Skeletal muscle tissue (tissue), 4 donors: ENCODE data around the gene ANO3. TPM values are rescaled to one million over a fixed set of nuclear protein-coding genes. Genes with fewer than 3 reads are reported as not detected.

Source experiments
- H3K27ac ChIP-seq: one replicate; pipeline ENCODE4 v1.7.0; 2013; ENCODE audit warnings: mild to moderate bottlenecking, low read depth, low read length, inconsistent platforms
- H3K27me3 ChIP-seq, 3 donors: one replicate each; pipeline ENCODE4 v1.7.0; 2013; ENCODE audit warnings: low read length in 3 of 3; ENCODE audit not compliant: control insufficient read depth in 3 of 3, insufficient read depth in 3 of 3
- H3K36me3 ChIP-seq, 3 donors: one replicate each; pipeline ENCODE4 v1.7.0; 2013; ENCODE audit warnings: low read length in 3 of 3; ENCODE audit not compliant: control insufficient read depth in 3 of 3, insufficient read depth in 3 of 3
- H3K4me1 ChIP-seq, 3 donors: one replicate each; pipeline ENCODE4 v1.7.0; 2013; ENCODE audit warnings: low read length in 3 of 3, mild to moderate bottlenecking in 3 of 3; ENCODE audit not compliant: control insufficient read depth in 3 of 3, insufficient read depth in 3 of 3
- H3K4me3 ChIP-seq, 3 donors: one replicate each; pipeline ENCODE4 v1.7.0; 2013; ENCODE audit warnings: low read length in 3 of 3
- H3K9ac ChIP-seq, 3 donors: one replicate each; pipeline ENCODE4 v1.7.0; 2013; ENCODE audit warnings: low read length in 3 of 3, mild to moderate bottlenecking in 3 of 3, moderate library complexity in 2 of 3, low read depth in 1 of 3
- H3K9me3 ChIP-seq, 3 donors: one replicate each; pipeline ENCODE4 v1.7.0; 2013; ENCODE audit warnings: low read length in 3 of 3; ENCODE audit not compliant: control insufficient read depth in 3 of 3
- total RNA-seq: library from RNA; depleted of rRNA; stranded (reverse); fragments of >200 nt; gene quantifications from one replicate; pipeline ENCODE4 v1.2.3, GENCODE V29; 2014
- donor health status: Osteomylitis.

Gene ANO3
- total RNA-seq, 1 donor from 2014 or later, result under 0.01 TPM

- no peak overlapping the region for H3K27ac ChIP-seq
- no peaks in the 10 kb centered on the region for H3K4me1 ChIP-seq
- no peaks in the 10 kb centered on the region for H3K36me3 ChIP-seq
- H3K9ac ChIP-seq, result no peak overlapping the region
- H3K4me3 ChIP-seq, result no peak overlapping the region
- H3K27me3 ChIP-seq, result no peaks in the 10 kb centered on the region
- H3K9me3 ChIP-seq, result no peaks in the 10 kb centered on the region
Measured at GRCh38 chr11:26322335-26323067, 9.4 kb upstream of the ANO3 start.

GRCh38 chr11:26323837-26324236 is 8.1 kb upstream of the ANO3 start:
- H3K9ac ChIP-seq, result no peak overlapping the region
- no peak overlapping the region for H3K27ac ChIP-seq
- H3K9me3 ChIP-seq, result no peaks in the 10 kb centered on the region
- H3K27me3 ChIP-seq, result no peaks in the 10 kb centered on the region
- no peaks in the 10 kb centered on the region for H3K36me3 ChIP-seq
- H3K4me1 ChIP-seq, result no peaks in the 10 kb centered on the region
- H3K4me3 ChIP-seq, result no peak overlapping the region

GRCh38 chr11:26324270-26324669 is 7.7 kb upstream of the ANO3 start:
- Histone ChIP-seq H3K36me3 (no peaks in the 10 kb centered on the region), H3K4me3 (no peak overlapping the region), H3K27me3 (no peaks in the 10 kb centered on the region), H3K4me1 (no peaks in the 10 kb centered on the region), H3K9me3 (no peaks in the 10 kb centered on the region), H3K27ac (no peak overlapping the region), H3K9ac (no peak overlapping the region)

GRCh38 chr11:26326793-26327400 is 5.0 kb upstream of the ANO3 start:
- Histone ChIP-seq H3K4me1 (no peaks in the 10 kb centered on the region), H3K36me3 (no peaks in the 10 kb centered on the region), H3K27ac (no peak overlapping the region), H3K9me3 (no peaks in the 10 kb centered on the region), H3K27me3 (peaks cover 0 to 8% (median 4%) of the 10 kb centered on the region in 3 donors), H3K4me3 (no peak overlapping the region), H3K9ac (no peak overlapping the region)

GRCh38 chr11:26329206-26329605 is 2.7 kb upstream of the ANO3 start:
- Histone ChIP-seq H3K27me3 (peaks cover under 1 to 10% (median 6%) of the 10 kb centered on the region in 3 donors), H3K9me3 (no peaks in the 10 kb centered on the region)

GRCh38 chr11:26330262-26330661 is 1.7 kb upstream of the ANO3 start:
- no peaks in the 10 kb centered on the region for H3K4me1 ChIP-seq
- no peaks in the 10 kb centered on the region for H3K36me3 ChIP-seq
- no peak overlapping the region for H3K4me3 ChIP-seq
- peaks cover 3 to 10% (median 6%) of the 10 kb centered on the region in 3 donors for H3K27me3 ChIP-seq
- no peak overlapping the region for H3K27ac ChIP-seq
- no peak overlapping the region for H3K9ac ChIP-seq
- H3K9me3 ChIP-seq, result no peaks in the 10 kb centered on the region

More at GRCh38 chr11:26329206-26329605, 2.7 kb upstream of the ANO3 start:
- Histone ChIP-seq H3K9ac (no peak overlapping the region), H3K4me1 (no peaks in the 10 kb centered on the region), H3K4me3 (no peak overlapping the region), H3K27ac (no peak overlapping the region), H3K36me3 (no peaks in the 10 kb centered on the region)

- Histone ChIP-seq H3K4me3 (no peak overlapping the region), H3K36me3 (no peaks in the 10 kb centered on the region), H3K4me1 (no peaks in the 10 kb centered on the region), H3K27me3 (peaks cover 3 to 10% (median 10%) of the 10 kb centered on the region in 3 donors), H3K27ac (no peak overlapping the region), H3K9me3 (no peaks in the 10 kb centered on the region), H3K9ac (no peak overlapping the region)
Measured at GRCh38 chr11:26332572-26332915, 614 bp downstream of the ANO3 start.

- Histone ChIP-seq H3K9ac (no peak overlapping the region), H3K27me3 (peaks cover 3 to 10% (median 10%) of the 10 kb centered on the region in 3 donors), H3K4me1 (no peaks in the 10 kb centered on the region)
Measured at GRCh38 chr11:26333906-26334305, 2.0 kb downstream of the ANO3 start.

GRCh38 chr11:26335903-26336302 is 4.0 kb downstream of the ANO3 start:
- Histone ChIP-seq H3K36me3 (no peaks in the 10 kb centered on the region), H3K4me1 (no peaks in the 10 kb centered on the region), H3K27me3 (peaks cover 3 to 9% (median 8%) of the 10 kb centered on the region in 3 donors)

More at GRCh38 chr11:26333906-26334305, 2.0 kb downstream of the ANO3 start:
- Histone ChIP-seq H3K36me3 (no peaks in the 10 kb centered on the region), H3K27ac (no peak overlapping the region), H3K4me3 (no peak overlapping the region), H3K9me3 (no peaks in the 10 kb centered on the region)

GRCh38 chr11:26344647-26345046 is 12.7 kb downstream of the ANO3 start:
- Histone ChIP-seq H3K9ac (no peak overlapping the region), H3K27ac (no peak overlapping the region), H3K4me1 (no peaks in the 10 kb centered on the region), H3K4me3 (no peak overlapping the region), H3K36me3 (no peaks in the 10 kb centered on the region), H3K9me3 (no peaks in the 10 kb centered on the region), H3K27me3 (no peaks in the 10 kb centered on the region)

More at GRCh38 chr11:26335903-26336302, 4.0 kb downstream of the ANO3 start:
- no peak overlapping the region for H3K4me3 ChIP-seq
- no peaks in the 10 kb centered on the region for H3K9me3 ChIP-seq
- H3K27ac ChIP-seq, result no peak overlapping the region
- H3K9ac ChIP-seq, result no peak overlapping the region
